Dendritic cell treated with granulocyte-macrophage colony-stimulating factor and Interleukin-4, amounts not matched to agents 40 ng/mL and 50 ng/mL, for 4 days (primary cell): ENCODE data around the gene PDCD7.
A peak's percentile ranks its signal among the peaks of the same experiment; 100 is the strongest.
"Not testable (repeated sequence)": the region's sequence is repeated elsewhere in the genome, so short reads cannot be mapped to it uniquely, and the experiment has no call there.

Experiments used
- H3K27ac Mint-ChIP-seq: one replicate; pipeline ENCODE4 v1.8.0; 2022; ENCODE audit warnings: mild to moderate bottlenecking, mixed read lengths
- H3K27me3 Mint-ChIP-seq: one replicate; pipeline ENCODE4 v1.8.0; 2022; ENCODE audit warnings: mild to moderate bottlenecking, mixed read lengths
- H3K36me3 Mint-ChIP-seq: one replicate; pipeline ENCODE4 v1.8.0; 2022; ENCODE audit warnings: low read depth, mixed read lengths
- H3K4me1 Mint-ChIP-seq: one replicate; pipeline ENCODE4 v1.8.0; 2022; ENCODE audit warnings: low read depth, mixed read lengths
- H3K4me3 Mint-ChIP-seq: one replicate; pipeline ENCODE4 v1.8.0; 2022; ENCODE audit warnings: mild to moderate bottlenecking, moderate library complexity, mixed read lengths
- H3K9me3 Mint-ChIP-seq: one replicate; pipeline ENCODE4 v1.8.0; 2022; ENCODE audit warnings: mixed read lengths
- intact Hi-C: fragments of 100-400 bp; cut with micrococcal nuclease; formaldehyde crosslinking; loops from one replicate; pipeline ENCODE4 v1.15.0; 2022

Gene PDCD7

GRCh38 chr15:65081758-65082157, 51.9 kb downstream of the PDCD7 start:
- Mint-ChIP-seq H3K27ac (no peak overlapping the region), H3K27me3 (peaks cover 62% of the 10 kb centered on the region), H3K4me1 (peaks cover 19% of the 10 kb centered on the region)

GRCh38 chr15:65081270-65081669, 52.3 kb downstream of the PDCD7 start:
- peaks cover 66% of the 10 kb centered on the region for H3K27me3 Mint-ChIP-seq
- H3K4me1 Mint-ChIP-seq: peaks cover 19% of the 10 kb centered on the region
- no peak overlapping the region for H3K27ac Mint-ChIP-seq
- no peak overlapping the region for H3K4me3 Mint-ChIP-seq
- no peaks in the 10 kb centered on the region for H3K36me3 Mint-ChIP-seq
- H3K9me3 Mint-ChIP-seq: no peaks in the 10 kb centered on the region
- intact Hi-C loops: no loop called here

More at GRCh38 chr15:65081758-65082157, 51.9 kb downstream of the PDCD7 start:
- H3K36me3 Mint-ChIP-seq: no peaks in the 10 kb centered on the region
- intact Hi-C loops: no loop called here
- H3K9me3 Mint-ChIP-seq: no peaks in the 10 kb centered on the region
- no peak overlapping the region for H3K4me3 Mint-ChIP-seq

GRCh38 chr15:65079580-65079979, 54.0 kb downstream of the PDCD7 start:
- intact Hi-C loops: no loop called here
- Mint-ChIP-seq H3K27ac (no peak overlapping the region), H3K9me3 (no peaks in the 10 kb centered on the region), H3K36me3 (no peaks in the 10 kb centered on the region), H3K4me1 (peaks cover 24% of the 10 kb centered on the region), H3K4me3 (no peak overlapping the region), H3K27me3 (peaks cover 65% of the 10 kb centered on the region)

- Mint-ChIP-seq H3K27ac (peak overlapping the region; percentile 22), H3K27me3 (peaks cover 52% of the 10 kb centered on the region), H3K4me1 (peaks cover 24% of the 10 kb centered on the region), H3K4me3 (peak overlapping the region; percentile 32), H3K36me3 (no peaks in the 10 kb centered on the region), H3K9me3 (no peaks in the 10 kb centered on the region)
- intact Hi-C loops: no loop called here
Observed at GRCh38 chr15:65077981-65078352, 55.6 kb downstream of the PDCD7 start.

GRCh38 chr15:65077291-65077980, 56.2 kb downstream of the PDCD7 start:
- peaks cover 18% of the 10 kb centered on the region for H3K4me1 Mint-ChIP-seq
- peak overlapping the region; percentile 22 for H3K27ac Mint-ChIP-seq
- intact Hi-C loops: no loop called here
- peaks cover 47% of the 10 kb centered on the region for H3K27me3 Mint-ChIP-seq
- H3K9me3 Mint-ChIP-seq: no peaks in the 10 kb centered on the region
- no peaks in the 10 kb centered on the region for H3K36me3 Mint-ChIP-seq
- peak overlapping the region; percentile 32 for H3K4me3 Mint-ChIP-seq

- no peak within 1 kb of the TSS for H3K27ac Mint-ChIP-seq
- H3K27me3 Mint-ChIP-seq: peaks cover 42% of the 10 kb centered on the region
- H3K36me3 Mint-ChIP-seq: no peaks in the 10 kb centered on the region
- no peaks in the 10 kb centered on the region for H3K9me3 Mint-ChIP-seq
- H3K4me3 Mint-ChIP-seq: no peak within 1 kb of the TSS
- H3K4me1 Mint-ChIP-seq: peaks cover 15% of the 10 kb centered on the region
- intact Hi-C loops: no loop called here
Observed at GRCh38 chr15:65076486-65077290, 56.9 kb downstream of the PDCD7 start, which contains the start of gene KBTBD13. TSS of gene KBTBD13 (plus strand) at chr15:65076746. CDS start at chr15:65076816, 70 bp downstream.

- H3K9me3 Mint-ChIP-seq, H3K4me3 Mint-ChIP-seq, H3K27ac Mint-ChIP-seq, H3K36me3 Mint-ChIP-seq, intact Hi-C loops: not testable (repeated sequence)
- H3K4me1 Mint-ChIP-seq: peaks cover 15% of the 10 kb centered on the region
- H3K27me3 Mint-ChIP-seq: peaks cover 43% of the 10 kb centered on the region
Observed at GRCh38 chr15:65075607-65076395, 57.8 kb downstream of the PDCD7 start.

- intact Hi-C loops, H3K4me3 Mint-ChIP-seq, H3K36me3 Mint-ChIP-seq, H3K27ac Mint-ChIP-seq, H3K9me3 Mint-ChIP-seq: not testable (repeated sequence)
- peaks cover 15% of the 10 kb centered on the region for H3K4me1 Mint-ChIP-seq
- peaks cover 47% of the 10 kb centered on the region for H3K27me3 Mint-ChIP-seq
Observed at GRCh38 chr15:65074946-65075345, 58.7 kb downstream of the PDCD7 start.

- Mint-ChIP-seq H3K4me3 (no peak overlapping the region), H3K36me3 (no peaks in the 10 kb centered on the region), H3K27ac (no peak overlapping the region), H3K9me3 (no peaks in the 10 kb centered on the region), H3K27me3 (peaks cover 48% of the 10 kb centered on the region), H3K4me1 (peaks cover 6% of the 10 kb centered on the region)
- intact Hi-C loops: no loop called here
Observed at GRCh38 chr15:65072617-65073016, 61.0 kb downstream of the PDCD7 start.

GRCh38 chr15:65072027-65072426, 61.6 kb downstream of the PDCD7 start:
- Mint-ChIP-seq H3K27ac (no peak overlapping the region), H3K4me3 (no peak overlapping the region), H3K36me3 (no peaks in the 10 kb centered on the region), H3K9me3 (no peaks in the 10 kb centered on the region), H3K27me3 (peaks cover 48% of the 10 kb centered on the region), H3K4me1 (peaks cover 10% of the 10 kb centered on the region)
- intact Hi-C loops: no loop called here

- intact Hi-C loops: no loop called here
- no peaks in the 10 kb centered on the region for H3K36me3 Mint-ChIP-seq
- H3K4me3 Mint-ChIP-seq: no peak overlapping the region
- peaks cover 48% of the 10 kb centered on the region for H3K27me3 Mint-ChIP-seq
- peaks cover 11% of the 10 kb centered on the region for H3K4me1 Mint-ChIP-seq
- no peaks in the 10 kb centered on the region for H3K9me3 Mint-ChIP-seq
- H3K27ac Mint-ChIP-seq: no peak overlapping the region
Observed at GRCh38 chr15:65071381-65071811, 62.2 kb downstream of the PDCD7 start.

GRCh38 chr15:65069779-65070546, 63.6 kb downstream of the PDCD7 start:
- H3K4me1 Mint-ChIP-seq: peaks cover 6% of the 10 kb centered on the region
- intact Hi-C loops: no loop called here
- no peaks in the 10 kb centered on the region for H3K9me3 Mint-ChIP-seq
- no peak overlapping the region for H3K27ac Mint-ChIP-seq
- peaks cover 51% of the 10 kb centered on the region for H3K27me3 Mint-ChIP-seq
- no peak overlapping the region for H3K4me3 Mint-ChIP-seq
- no peaks in the 10 kb centered on the region for H3K36me3 Mint-ChIP-seq

GRCh38 chr15:65069179-65069578, 64.4 kb downstream of the PDCD7 start:
- H3K36me3 Mint-ChIP-seq: no peaks in the 10 kb centered on the region
- H3K27me3 Mint-ChIP-seq: peaks cover 53% of the 10 kb centered on the region
- H3K4me1 Mint-ChIP-seq: peaks cover 6% of the 10 kb centered on the region
- intact Hi-C loops: no loop called here
- no peaks in the 10 kb centered on the region for H3K9me3 Mint-ChIP-seq
- H3K27ac Mint-ChIP-seq: no peak overlapping the region
- H3K4me3 Mint-ChIP-seq: no peak overlapping the region
